Esophagus muscularis mucosa (tissue), 4 donors: ENCODE results near the gene CSRP3. TPM values are rescaled to one million over a fixed set of nuclear protein-coding genes. Genes with fewer than 3 reads are reported as not detected.

Source experiments
- DNase-seq: peaks from one replicate; pipeline ENCODE4 v3.0.0-alpha.2; 2017; ENCODE audit errors: extremely low spot score
- H3K27ac ChIP-seq, 4 donors: fragments of 200-600 bp; sonication (generic); replicated peaks in 1 of 4; 1 replicate in 3 of 4; 2 replicates in 1 of 4; pipeline ENCODE4 v1.5.1; 2016 to 2019; ENCODE audit warnings: mild to moderate bottlenecking in 1 of 4
- H3K27me3 ChIP-seq, 4 donors: fragments of 200-600 bp; sonication (generic); one replicate each; pipeline versions ENCODE4 v1.5.1 to v1.6.0; 2016 to 2019
- H3K36me3 ChIP-seq, 4 donors: fragments of 200-600 bp; sonication (generic); one replicate each; pipeline ENCODE4 v1.5.1; 2016 to 2019
- H3K4me1 ChIP-seq, 4 donors: fragments of 200-600 bp; sonication (generic); one replicate each; pipeline ENCODE4 v1.5.1; 2016 to 2019
- H3K4me3 ChIP-seq, 4 donors: fragments of 200-600 bp; sonication (generic); 1 replicate in 2 of 4; 2 replicates in 2 of 4; pipeline ENCODE4 v1.5.1; 2016 to 2019; ENCODE audit warnings: mild to moderate bottlenecking in 4 of 4, moderate library complexity in 1 of 4
- H3K9me3 ChIP-seq, 4 donors: fragments of 200-600 bp; sonication (generic); 1 replicate in 3 of 4; 2 replicates in 1 of 4; pipeline ENCODE4 v1.5.1; 2016 to 2019
- EP300 ChIP-seq: sonication (generic); formaldehyde crosslinking; IDR thresholded peaks from one replicate; pipeline ENCODE4 v1.6.1; 2017; ENCODE audit warnings: antibody characterized with exemption
- POLR2A ChIP-seq: fragments of 450-650 bp; IDR thresholded peaks from one replicate; pipeline ENCODE4 v1.6.1; 2017; ENCODE audit warnings: antibody characterized with exemption, moderate library complexity, mild to moderate bottlenecking, low read depth
- POLR2AphosphoS5 ChIP-seq, 2 donors: sonication (generic); formaldehyde crosslinking; IDR thresholded peaks; one replicate each; pipeline ENCODE4 v1.6.1; 2017; ENCODE audit warnings: antibody characterized with exemption in 2 of 2
- WGBS: methylation state at CpG from one replicate; pipeline ENCODE4 v1.1.5; 2018; 5-methylcytosine and 5-hydroxymethylcytosine counted together
- intact Hi-C: fragments of 100-400 bp; cut with DNase I; formaldehyde crosslinking; loops from one replicate; pipeline ENCODE4 v1.15.1; 2023
- total RNA-seq, 4 donors: library from RNA; depleted of rRNA; stranded (reverse); fragments of >200 nt; gene quantifications; one replicate each; pipeline versions ENCODE4 v1.1.0 to v1.2.1, GENCODE V29; 2016
- TF ChIP-seq, protein P1 (sequence below), 3 experiments: fragments of 200-600 bp in 2 of 3; fragments of 450-650 bp in 1 of 3; sonication (generic) in 2 of 3; IDR thresholded peaks; one replicate each; pipeline ENCODE4 v1.5.1; 2017 to 2019; ENCODE audit warnings: antibody characterized with exemption in 3 of 3, mild to moderate bottlenecking in 2 of 3, moderate library complexity in 1 of 3

The CSRP3 gene
- not detected for total RNA-seq

DNA sequence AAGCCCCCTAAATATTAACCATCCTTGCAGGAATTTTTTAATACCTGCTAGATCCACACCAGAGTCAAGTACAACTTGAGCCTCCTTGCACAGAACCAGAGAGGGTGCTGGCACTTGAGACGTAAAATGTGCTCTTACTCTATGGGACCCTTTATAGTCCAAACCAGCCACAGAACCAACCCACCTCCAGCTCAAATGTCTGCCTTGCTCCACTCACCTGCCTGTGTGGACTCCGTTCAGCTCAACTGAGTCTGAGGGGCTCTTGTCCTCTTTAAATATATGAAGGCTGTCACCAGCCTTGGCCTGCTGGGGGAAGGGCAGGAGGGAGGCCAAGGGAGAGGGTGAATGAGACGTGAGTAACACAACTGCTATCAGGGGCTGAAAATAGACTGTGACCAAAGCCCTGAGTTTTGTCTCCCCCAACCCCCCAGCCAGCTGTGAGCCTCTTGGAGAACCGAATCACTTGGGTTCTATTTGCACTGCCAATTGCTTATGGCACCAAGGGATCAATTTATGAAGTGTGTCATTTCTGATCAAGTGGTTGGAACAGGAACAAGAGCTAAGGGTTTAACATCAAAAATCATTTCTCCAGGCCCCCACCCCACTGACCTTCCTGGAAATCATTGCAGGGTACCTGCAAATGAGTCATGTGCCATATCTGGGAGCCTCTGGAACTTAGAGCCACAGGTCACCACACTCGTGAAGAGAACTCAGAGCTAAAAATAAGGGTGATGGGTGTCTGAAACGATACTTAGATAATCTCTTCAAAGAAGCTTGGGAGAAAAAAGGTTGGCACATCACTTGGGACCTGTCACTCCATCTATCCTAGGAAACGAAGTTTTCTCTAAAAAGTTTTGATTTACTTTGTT, at the start of gene CSRP3:
Gene CSRP3, minus strand, starts transcription at position 247 of the 869 bp plus-strand sequence. CDS start 9,535 bp downstream, outside the sequence.
- no peak for DNase-seq
- H3K27ac ChIP-seq, result no peak within 1 kb of the TSS
- intact Hi-C loops, result no loop called here
- no peaks in the 10 kb centered on the region for H3K36me3 ChIP-seq
- H3K4me1 ChIP-seq, result no peaks in the 10 kb centered on the region
- no peaks in the 10 kb centered on the region for H3K9me3 ChIP-seq
- H3K4me3 ChIP-seq, result no peak within 1 kb of the TSS
- TF ChIP-seq POLR2A, result peak; percentile 28
- TF ChIP-seq EP300, result no peak
- TF ChIP-seq, protein P1, sequence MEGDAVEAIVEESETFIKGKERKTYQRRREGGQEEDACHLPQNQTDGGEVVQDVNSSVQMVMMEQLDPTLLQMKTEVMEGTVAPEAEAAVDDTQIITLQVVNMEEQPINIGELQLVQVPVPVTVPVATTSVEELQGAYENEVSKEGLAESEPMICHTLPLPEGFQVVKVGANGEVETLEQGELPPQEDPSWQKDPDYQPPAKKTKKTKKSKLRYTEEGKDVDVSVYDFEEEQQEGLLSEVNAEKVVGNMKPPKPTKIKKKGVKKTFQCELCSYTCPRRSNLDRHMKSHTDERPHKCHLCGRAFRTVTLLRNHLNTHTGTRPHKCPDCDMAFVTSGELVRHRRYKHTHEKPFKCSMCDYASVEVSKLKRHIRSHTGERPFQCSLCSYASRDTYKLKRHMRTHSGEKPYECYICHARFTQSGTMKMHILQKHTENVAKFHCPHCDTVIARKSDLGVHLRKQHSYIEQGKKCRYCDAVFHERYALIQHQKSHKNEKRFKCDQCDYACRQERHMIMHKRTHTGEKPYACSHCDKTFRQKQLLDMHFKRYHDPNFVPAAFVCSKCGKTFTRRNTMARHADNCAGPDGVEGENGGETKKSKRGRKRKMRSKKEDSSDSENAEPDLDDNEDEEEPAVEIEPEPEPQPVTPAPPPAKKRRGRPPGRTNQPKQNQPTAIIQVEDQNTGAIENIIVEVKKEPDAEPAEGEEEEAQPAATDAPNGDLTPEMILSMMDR (IDR thresholded peaks at IDR 0.05), result no peak
- no peak for TF ChIP-seq POLR2AphosphoS5 (IDR thresholded peaks at IDR 0.05)
- no peaks in the 10 kb centered on the region for H3K27me3 ChIP-seq
- 73% methylated on average over 7 of the region's 7 CpGs for WGBS

DNA sequence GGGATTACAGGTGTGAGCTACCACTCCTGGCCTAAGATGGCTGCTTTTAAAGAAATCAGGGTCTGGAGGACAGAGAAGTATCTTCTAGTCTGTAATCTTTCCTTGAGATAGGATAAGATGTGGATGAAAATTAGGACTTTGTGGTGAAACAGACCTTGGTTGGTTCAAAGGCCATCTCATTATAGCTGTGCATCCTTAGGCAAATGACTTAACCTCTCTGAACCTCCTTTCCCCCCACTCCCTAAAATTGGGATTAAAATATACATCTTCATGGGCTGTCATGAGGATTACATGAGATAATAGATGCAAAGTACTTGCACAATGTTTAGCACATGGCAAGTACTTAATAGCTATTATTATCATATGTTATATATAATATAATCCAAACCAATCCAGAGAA, 49.8 kb upstream of the CSRP3 start:
- intact Hi-C loops, result no loop called here
- TF ChIP-seq POLR2A (no peak), EP300 (no peak), POLR2AphosphoS5 (IDR thresholded peaks at IDR 0.05) (no peak)
- TF ChIP-seq, protein P1 (IDR thresholded peaks at IDR 0.05), result no peak
- H3K4me3 ChIP-seq, result no peak overlapping the region

DNA sequence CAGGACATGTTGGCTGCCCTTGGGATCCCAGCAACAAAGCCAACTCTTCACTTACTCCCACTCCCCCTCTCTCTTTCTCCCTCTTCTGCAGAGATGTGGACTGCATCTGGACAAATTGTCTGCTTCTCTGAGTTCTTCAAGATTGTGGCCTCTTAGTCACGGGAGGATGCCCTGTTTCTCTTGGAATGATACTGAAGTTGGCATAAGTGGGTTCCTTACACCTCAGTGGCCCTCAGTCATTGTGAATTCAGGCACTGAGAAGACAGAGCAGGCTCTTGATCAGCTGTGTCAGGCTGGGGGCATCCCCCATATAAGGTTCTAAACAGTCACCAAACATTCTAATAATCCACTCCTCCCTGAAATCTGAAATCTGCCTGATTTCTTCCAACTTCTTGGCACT, 45.0 kb upstream of the CSRP3 start:
- no peaks in the 10 kb centered on the region for H3K9me3 ChIP-seq
- no peak overlapping the region for H3K27ac ChIP-seq
- no peak overlapping the region for H3K4me3 ChIP-seq
- intact Hi-C loops, result no loop called here
- H3K27me3 ChIP-seq, result peaks cover 0 to 41% (median 20%) of the 10 kb centered on the region in 4 donors
- WGBS, result 93% methylated on average over 1 of the region's 1 CpG
- H3K36me3 ChIP-seq, result no peaks in the 10 kb centered on the region
- peaks cover 7 to 10% (median 8%) of the 10 kb centered on the region in 4 donors for H3K4me1 ChIP-seq
- DNase-seq, result peak; percentile 81
- TF ChIP-seq, protein P1 (IDR thresholded peaks at IDR 0.05), result no peak
- TF ChIP-seq POLR2A, result no peak
- no peak for TF ChIP-seq POLR2AphosphoS5 (IDR thresholded peaks at IDR 0.05)
- TF ChIP-seq EP300, result no peak

More for the DNA sequence above, 49.8 kb upstream of the CSRP3 start:
- H3K27ac ChIP-seq, result no peak overlapping the region
- H3K4me1 ChIP-seq, result no peaks in the 10 kb centered on the region
- no peaks in the 10 kb centered on the region for H3K9me3 ChIP-seq
- H3K36me3 ChIP-seq, result no peaks in the 10 kb centered on the region
- no peaks in the 10 kb centered on the region for H3K27me3 ChIP-seq
- DNase-seq, result peak; percentile 8

DNA sequence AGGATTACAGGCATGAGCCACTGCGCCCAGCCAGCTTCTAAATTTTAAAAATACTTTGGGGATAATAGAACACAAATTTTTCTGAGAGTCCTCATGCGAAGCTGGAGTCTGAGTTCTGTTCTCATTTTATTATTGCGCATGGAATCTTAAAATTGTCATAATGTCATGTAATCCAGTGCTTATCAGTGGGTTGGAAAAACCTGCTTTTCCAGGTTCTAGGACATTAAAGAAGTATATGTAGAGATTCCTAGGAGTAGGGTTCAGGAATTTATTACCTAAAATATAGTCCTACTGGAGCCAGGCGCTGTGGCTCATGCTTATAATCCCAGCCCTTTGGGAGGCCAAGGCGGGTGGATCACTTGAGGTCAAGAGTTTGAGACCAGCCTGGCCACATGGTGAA, 43.6 kb upstream of the CSRP3 start:
- intact Hi-C loops, result no loop called here
- no peak for DNase-seq
- Histone ChIP-seq H3K9me3 (no peaks in the 10 kb centered on the region), H3K4me3 (no peak overlapping the region), H3K27me3 (peaks cover 0 to 55% (median 31%) of the 10 kb centered on the region in 4 donors), H3K4me1 (peaks cover 19 to 25% (median 23%) of the 10 kb centered on the region in 4 donors), H3K36me3 (no peaks in the 10 kb centered on the region), H3K27ac (no peak overlapping the region)
- TF ChIP-seq, protein P1 (IDR thresholded peaks at IDR 0.05), result no peak
- TF ChIP-seq POLR2AphosphoS5 (IDR thresholded peaks at IDR 0.05), result no peak
- 73% methylated on average over 5 of the region's 5 CpGs for WGBS
